Measurements from ENCODE around the gene PNMT. TPM values are rescaled to one million over a fixed set of nuclear protein-coding genes. Genes with fewer than 3 reads are reported as not detected.

PNMT gene
- total and polyA plus RNA-seq, 4 donors: 0.75 to 30.2 (median 1.1) TPM

DNA sequence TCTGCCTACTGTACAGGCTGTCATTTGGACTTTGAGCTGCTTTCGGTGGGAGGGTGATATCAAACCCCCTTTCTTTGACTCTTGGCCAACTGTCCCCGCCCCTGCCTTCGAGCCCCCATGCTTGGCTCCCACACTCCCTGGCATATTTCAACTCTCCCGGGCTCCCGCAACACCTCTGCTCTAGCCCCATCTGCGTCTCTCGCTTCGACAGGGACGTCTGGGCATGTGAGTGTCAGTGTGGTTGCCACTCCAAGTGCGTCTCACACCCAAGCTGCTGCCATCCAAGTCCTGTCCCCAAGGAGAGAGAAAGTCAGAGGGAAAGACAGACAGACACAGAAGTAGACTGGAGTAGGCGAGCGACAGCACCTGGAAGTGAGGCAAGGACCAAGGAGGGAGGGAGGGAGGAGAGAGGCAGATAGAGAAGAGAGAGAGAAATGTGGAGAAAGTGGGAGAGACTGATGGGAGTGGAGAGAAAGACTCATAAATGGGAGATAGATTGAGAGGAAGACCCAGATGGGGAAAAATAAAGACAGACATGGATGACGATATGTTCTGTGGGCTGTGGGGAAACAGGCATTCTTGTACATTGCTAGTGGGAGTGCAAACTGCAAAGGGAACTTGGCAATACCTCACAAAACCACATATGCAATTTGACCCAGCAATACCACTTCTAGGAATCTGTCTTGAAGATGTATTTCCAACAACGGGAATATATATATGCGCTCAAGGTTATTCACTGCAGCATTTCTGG lies 19.5 kb upstream of the PNMT start:
- Histone ChIP-seq H3K4me3 (ENCODE audit: low read length in 2 of 2) (no peak overlapping the region), H3K9me3 (ENCODE audit: control insufficient read depth, low read length) (no peaks in the 10 kb centered on the region), H3K27me3 (ENCODE audit: control insufficient read depth in 1 of 2, insufficient read depth in 2 of 2, low read length in 1 of 2) (no peaks in the 10 kb centered on the region), H3K4me1 (ENCODE audit: control insufficient read depth in 1 of 2, insufficient read depth in 2 of 2, low read length in 2 of 2) (no peaks in the 10 kb centered on the region), H3K36me3 (ENCODE audit: control insufficient read depth in 1 of 2, insufficient read depth in 2 of 2, low read length in 1 of 2) (no peaks in the 10 kb centered on the region), H3K27ac (ENCODE audit: low read depth in 1 of 2, low read length in 2 of 2) (no peak overlapping the region)
- DNase-seq: no peak
- 76 to 81% methylated on average over 15 of the region's 15 CpGs for WGBS, 2 donors
- intact Hi-C loops (cut with DNase I): no loop called here
- no peak for ATAC-seq (ENCODE audit: low FRiP score)

DNA sequence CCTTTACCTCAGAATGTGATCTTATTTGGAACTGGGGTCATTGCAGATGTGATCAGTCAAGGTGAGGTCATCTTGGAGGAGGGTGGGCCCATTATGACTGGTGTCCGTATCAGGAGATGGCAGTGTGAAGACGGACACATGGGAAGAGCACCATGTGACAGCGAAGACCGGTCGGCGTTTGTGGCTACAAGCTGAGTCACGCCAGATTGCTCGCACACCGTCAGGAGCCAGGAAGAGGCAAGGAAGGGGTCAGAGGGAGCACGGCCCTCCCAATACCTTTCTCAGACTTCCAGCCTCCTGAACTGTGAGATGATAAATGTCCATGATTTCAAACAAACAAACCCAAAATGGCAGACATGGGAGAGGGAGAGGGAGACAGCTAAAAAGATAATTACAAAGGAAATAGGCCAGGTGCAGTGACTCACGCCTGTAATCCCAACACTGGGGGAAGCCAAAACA lies 18.1 kb upstream of the PNMT start:
- Histone ChIP-seq H3K36me3 (ENCODE audit: control insufficient read depth in 1 of 2, insufficient read depth in 2 of 2, low read length in 1 of 2) (no peaks in the 10 kb centered on the region), H3K4me3 (ENCODE audit: low read length in 2 of 2) (no peak overlapping the region), H3K27me3 (ENCODE audit: control insufficient read depth in 1 of 2, insufficient read depth in 2 of 2, low read length in 1 of 2) (no peaks in the 10 kb centered on the region), H3K9me3 (ENCODE audit: control insufficient read depth, low read length) (no peaks in the 10 kb centered on the region), H3K27ac (ENCODE audit: low read depth in 1 of 2, low read length in 2 of 2) (no peak overlapping the region), H3K4me1 (ENCODE audit: control insufficient read depth in 1 of 2, insufficient read depth in 2 of 2, low read length in 2 of 2) (no peaks in the 10 kb centered on the region)
- 89 to 93% methylated on average over 11 of the region's 11 CpGs for WGBS, 2 donors
- ATAC-seq (ENCODE audit: low FRiP score) (no peak), DNase-seq (no peak)
- intact Hi-C loops (cut with DNase I): no loop called here

GRCh38 chr17:39651923-39652586 lies 16.2 kb upstream of the PNMT start:
- 65 to 68% methylated on average over 8 of the region's 8 CpGs for WGBS, 2 donors
- Histone ChIP-seq H3K4me3 (ENCODE audit: low read length in 2 of 2) (no peak overlapping the region), H3K9me3 (ENCODE audit: control insufficient read depth, low read length) (no peaks in the 10 kb centered on the region), H3K27ac (ENCODE audit: low read depth in 1 of 2, low read length in 2 of 2) (no peak overlapping the region), H3K4me1 (ENCODE audit: control insufficient read depth in 1 of 2, insufficient read depth in 2 of 2, low read length in 2 of 2) (no peaks in the 10 kb centered on the region), H3K27me3 (ENCODE audit: control insufficient read depth in 1 of 2, insufficient read depth in 2 of 2, low read length in 1 of 2) (no peaks in the 10 kb centered on the region), H3K36me3 (ENCODE audit: control insufficient read depth in 1 of 2, insufficient read depth in 2 of 2, low read length in 1 of 2) (no peaks in the 10 kb centered on the region)
- intact Hi-C loops (cut with DNase I): no loop called here
- ATAC-seq (ENCODE audit: low FRiP score) (no peak), DNase-seq (no peak)

- intact Hi-C loops (cut with DNase I): no loop called here
- H3K4me3 ChIP-seq (ENCODE audit: low read length in 2 of 2): no peak overlapping the region
- no peaks in the 10 kb centered on the region for H3K27me3 ChIP-seq (ENCODE audit: control insufficient read depth in 1 of 2, insufficient read depth in 2 of 2, low read length in 1 of 2)
- peak; percentile 4 for ATAC-seq (ENCODE audit: low FRiP score)
- no peak overlapping the region for H3K27ac ChIP-seq (ENCODE audit: low read depth in 1 of 2, low read length in 2 of 2)
- no peak for DNase-seq
- no peaks in the 10 kb centered on the region for H3K9me3 ChIP-seq (ENCODE audit: control insufficient read depth, low read length)
- 59 to 63% methylated on average over 7 of the region's 7 CpGs for WGBS, 2 donors
- no peaks in the 10 kb centered on the region for H3K4me1 ChIP-seq (ENCODE audit: control insufficient read depth in 1 of 2, insufficient read depth in 2 of 2, low read length in 2 of 2)
- H3K36me3 ChIP-seq (ENCODE audit: control insufficient read depth in 1 of 2, insufficient read depth in 2 of 2, low read length in 1 of 2): no peaks in the 10 kb centered on the region
These were observed 15.5 kb upstream of the PNMT start for GRCh38 chr17:39652587-39653315.

- intact Hi-C loops (cut with DNase I): no loop called here
- Histone ChIP-seq H3K4me3 (ENCODE audit: low read length in 2 of 2) (no peak overlapping the region), H3K9me3 (ENCODE audit: control insufficient read depth, low read length) (no peaks in the 10 kb centered on the region), H3K27me3 (ENCODE audit: control insufficient read depth in 1 of 2, insufficient read depth in 2 of 2, low read length in 1 of 2) (no peaks in the 10 kb centered on the region), H3K36me3 (ENCODE audit: control insufficient read depth in 1 of 2, insufficient read depth in 2 of 2, low read length in 1 of 2) (no peaks in the 10 kb centered on the region), H3K4me1 (ENCODE audit: control insufficient read depth in 1 of 2, insufficient read depth in 2 of 2, low read length in 2 of 2) (no peaks in the 10 kb centered on the region), H3K27ac (ENCODE audit: low read depth in 1 of 2, low read length in 2 of 2) (no peak overlapping the region)
- WGBS, 2 donors: 77 to 83% methylated on average over 9 to 12 of the region's 12 CpGs
- no peak for DNase-seq
- peak; percentile 17 for ATAC-seq (ENCODE audit: low FRiP score)
These were observed 15.0 kb upstream of the PNMT start for GRCh38 chr17:39653316-39653661.

- no peak for ATAC-seq (ENCODE audit: low FRiP score)
- Histone ChIP-seq H3K27me3 (ENCODE audit: control insufficient read depth in 1 of 2, insufficient read depth in 2 of 2, low read length in 1 of 2) (no peaks in the 10 kb centered on the region), H3K27ac (ENCODE audit: low read depth in 1 of 2, low read length in 2 of 2) (no peak overlapping the region), H3K9me3 (ENCODE audit: control insufficient read depth, low read length) (no peaks in the 10 kb centered on the region), H3K4me1 (ENCODE audit: control insufficient read depth in 1 of 2, insufficient read depth in 2 of 2, low read length in 2 of 2) (no peaks in the 10 kb centered on the region), H3K36me3 (ENCODE audit: control insufficient read depth in 1 of 2, insufficient read depth in 2 of 2, low read length in 1 of 2) (no peaks in the 10 kb centered on the region), H3K4me3 (ENCODE audit: low read length in 2 of 2) (no peak overlapping the region)
- 67 to 68% methylated on average over 13 to 14 of the region's 14 CpGs for WGBS, 2 donors
- peak; percentile 77 to 91 for DNase-seq
- intact Hi-C loops (cut with DNase I): no loop called here
These were observed 14.5 kb upstream of the PNMT start for GRCh38 chr17:39653662-39654331.

- H3K36me3 ChIP-seq (ENCODE audit: control insufficient read depth in 1 of 2, insufficient read depth in 2 of 2, low read length in 1 of 2): no peaks in the 10 kb centered on the region
- DNase-seq: no peak
- ATAC-seq (ENCODE audit: low FRiP score): no peak
- no peaks in the 10 kb centered on the region for H3K4me1 ChIP-seq (ENCODE audit: control insufficient read depth in 1 of 2, insufficient read depth in 2 of 2, low read length in 2 of 2)
- 88 to 90% methylated on average over 2 of the region's 2 CpGs for WGBS, 2 donors
- no peaks in the 10 kb centered on the region for H3K9me3 ChIP-seq (ENCODE audit: control insufficient read depth, low read length)
- H3K4me3 ChIP-seq (ENCODE audit: low read length in 2 of 2): no peak overlapping the region
- intact Hi-C loops (cut with DNase I): no loop called here
- H3K27ac ChIP-seq (ENCODE audit: low read depth in 1 of 2, low read length in 2 of 2): no peak overlapping the region
- H3K27me3 ChIP-seq (ENCODE audit: control insufficient read depth in 1 of 2, insufficient read depth in 2 of 2, low read length in 1 of 2): no peaks in the 10 kb centered on the region
These were observed 13.1 kb upstream of the PNMT start for GRCh38 chr17:39655105-39655504.

DNA sequence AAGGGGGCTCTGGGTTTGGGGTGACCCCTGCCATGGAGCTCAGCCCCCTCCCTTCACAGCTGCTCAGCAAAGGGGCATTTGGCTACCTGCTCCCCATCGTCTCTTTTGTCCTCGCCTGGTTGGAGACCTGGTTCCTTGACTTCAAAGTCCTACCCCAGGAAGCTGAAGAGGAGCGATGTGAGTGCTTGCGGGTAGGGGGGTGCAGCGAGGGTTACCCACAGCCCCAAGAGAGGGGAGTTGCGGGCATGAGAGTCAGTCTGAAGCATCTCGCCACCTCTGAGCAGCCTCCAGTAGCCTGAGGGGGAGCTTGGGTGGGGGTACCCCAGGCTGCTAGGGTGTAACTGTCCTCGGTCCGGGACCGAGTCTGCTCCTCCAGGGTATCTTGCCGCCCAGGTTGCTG lies 9.9 kb upstream of the PNMT start:
- Histone ChIP-seq H3K4me3 (ENCODE audit: low read length in 2 of 2) (no peak overlapping the region), H3K27ac (ENCODE audit: low read depth in 1 of 2, low read length in 2 of 2) (no peak overlapping the region), H3K36me3 (ENCODE audit: control insufficient read depth in 1 of 2, insufficient read depth in 2 of 2, low read length in 1 of 2) (peaks cover 0 to 3% of the 10 kb centered on the region in 2 donors), H3K4me1 (ENCODE audit: control insufficient read depth in 1 of 2, insufficient read depth in 2 of 2, low read length in 2 of 2) (no peaks in the 10 kb centered on the region), H3K27me3 (ENCODE audit: control insufficient read depth in 1 of 2, insufficient read depth in 2 of 2, low read length in 1 of 2) (no peaks in the 10 kb centered on the region), H3K9me3 (ENCODE audit: control insufficient read depth, low read length) (no peaks in the 10 kb centered on the region)
- no peak for DNase-seq
- no peak for ATAC-seq (ENCODE audit: low FRiP score)
- 93% methylated on average over 11 of the region's 11 CpGs for WGBS, 2 donors
- intact Hi-C loops (cut with DNase I): no loop called here

Measured in aorta (tissue), 5 donors.